Sciatic nerve (tissue), 2 donors: Measurements from ENCODE around the gene ADARB2. TPM values are rescaled to one million over a fixed set of nuclear protein-coding genes. Genes with fewer than 3 reads are reported as not detected.

ENCODE experiments used
- ATAC-seq: fragments of 200-7000 bp; cut with Tn5 transposase; one replicate; pipeline ENCODE4 v1.9.1; 2020; ENCODE audit warnings: mild to moderate bottlenecking, moderate library complexity
- DNase-seq: peaks from one replicate; pipeline ENCODE4 v3.0.0-alpha.2; 2020; ENCODE audit warnings: low spot score
- intact Hi-C: fragments of 100-400 bp; cut with DNase I; formaldehyde crosslinking; loops from one replicate; pipeline ENCODE4 v1.14.2; 2022
- total RNA-seq: library from RNA; stranded (reverse); fragmentation: NEBNext Ultra II Directional; extraction: Animal tissue kit (Norgen Biotek cat#: 25700); gene quantifications from one replicate; pipeline ENCODE4 v1.2.1, GENCODE V29; 2021
- donor health status: DM: no; HTN: no; CAD: no.
- donor health status: DM: no; HTN: no; CAD: no.

ADARB2 gene
- total RNA-seq, 1 donor from 2014 or later: 1.9 TPM

DNA sequence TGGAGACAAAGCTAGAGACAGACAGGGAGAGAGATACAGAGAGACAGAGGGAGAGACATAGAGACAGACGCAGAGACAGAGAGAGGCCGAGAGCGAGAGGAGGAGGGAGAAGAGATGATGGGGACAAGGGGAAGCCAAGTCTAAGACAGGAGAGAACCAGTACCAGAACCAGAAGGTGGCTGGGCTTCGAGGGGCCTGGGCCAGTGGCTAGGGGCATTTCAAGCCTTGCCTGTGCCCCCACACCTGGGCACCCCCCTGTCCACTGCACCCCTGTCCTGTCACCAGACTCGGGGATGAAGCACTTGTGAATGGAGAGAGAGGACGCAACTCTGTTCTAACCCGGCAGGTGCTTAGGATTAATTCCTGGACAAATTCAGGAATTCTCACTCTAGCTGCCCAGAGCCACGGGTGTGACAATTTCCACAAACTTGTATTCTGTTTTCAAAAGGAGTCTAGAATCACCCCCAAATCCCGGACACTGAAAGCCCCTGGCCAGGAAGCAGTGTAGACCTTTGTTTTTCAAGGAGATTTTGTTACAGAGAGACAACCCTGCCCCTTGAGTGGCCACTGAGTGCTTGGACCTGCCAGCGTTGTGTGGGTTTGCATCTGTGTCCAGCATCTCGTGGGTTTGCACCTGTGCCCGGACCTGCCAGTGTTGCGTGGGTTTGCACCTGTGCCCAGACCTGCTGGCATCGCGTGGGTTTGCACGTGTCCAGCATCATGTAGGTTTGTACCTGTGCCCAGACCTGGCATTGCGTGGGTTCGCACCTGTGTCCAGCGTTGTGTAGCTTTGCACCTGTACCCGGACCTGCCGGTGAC is 523.9 kb downstream of the ADARB2 start:
- intact Hi-C loops: no loop called here
- DNase-seq: no peak
- no peak for ATAC-seq

DNA sequence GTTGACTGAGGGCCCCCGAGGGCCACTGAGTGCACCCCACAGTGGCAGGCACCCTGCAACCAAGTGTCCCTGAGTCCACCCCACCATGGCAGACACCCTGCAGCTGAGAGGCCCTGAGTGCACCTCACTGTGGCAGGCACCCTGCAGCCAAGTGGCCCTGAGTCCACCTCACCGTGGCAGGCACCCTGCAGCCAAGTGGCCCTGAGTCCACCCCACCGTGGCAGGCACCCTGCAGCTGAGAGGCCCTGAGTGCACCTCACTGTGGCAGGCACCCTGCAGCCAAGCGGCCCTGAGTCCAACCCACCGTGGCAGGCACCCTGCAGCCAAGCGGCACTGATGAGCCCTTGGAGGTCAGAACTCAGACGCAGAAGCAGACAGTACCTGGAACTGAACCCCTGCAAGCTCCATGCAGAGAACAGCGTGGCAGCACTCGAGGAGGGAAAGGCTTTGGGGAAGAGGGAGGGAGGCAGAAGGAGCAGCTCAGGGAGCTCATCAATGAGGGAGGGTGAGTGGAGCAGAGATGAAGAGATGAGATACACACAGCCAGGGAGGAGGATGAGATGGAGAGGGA is 524.7 kb downstream of the ADARB2 start:
- intact Hi-C loops: no loop called here
- ATAC-seq (no peak), DNase-seq (no peak)

DNA sequence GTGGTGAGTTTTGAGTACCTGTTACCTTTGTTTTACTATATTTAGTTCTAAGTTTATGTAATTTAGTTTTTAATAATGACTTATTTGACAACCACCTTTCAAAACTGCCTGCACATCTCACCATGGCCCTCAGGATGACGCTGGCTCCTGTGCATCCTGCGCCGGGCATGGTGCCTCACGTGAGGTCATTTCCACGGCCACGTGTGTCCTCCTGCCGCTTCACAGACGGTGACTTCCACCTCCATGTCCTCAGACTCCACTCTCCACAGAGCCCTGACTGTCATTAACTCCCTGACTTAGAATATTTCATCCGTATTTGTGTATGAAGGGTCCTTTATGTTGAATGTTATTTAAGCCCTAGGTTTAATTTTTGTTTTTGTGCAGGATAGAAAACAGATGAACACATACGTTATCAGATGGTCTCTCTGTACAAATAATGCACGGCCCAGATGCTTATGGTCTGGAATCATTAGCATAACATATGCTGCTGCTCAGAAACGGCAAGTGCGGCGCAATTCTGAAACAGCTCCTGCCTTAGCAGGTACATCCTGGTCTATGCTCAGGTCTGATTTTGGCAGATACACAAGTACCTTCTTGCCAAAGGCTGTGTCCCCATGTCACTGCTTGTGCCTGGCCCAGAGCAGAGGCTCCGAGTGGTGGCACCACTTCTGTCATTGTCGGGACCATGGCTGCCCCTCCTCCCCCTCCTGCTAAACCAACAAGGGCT is 525.3 kb downstream of the ADARB2 start:
- DNase-seq: no peak
- intact Hi-C loops: no loop called here
- ATAC-seq: no peak

DNA sequence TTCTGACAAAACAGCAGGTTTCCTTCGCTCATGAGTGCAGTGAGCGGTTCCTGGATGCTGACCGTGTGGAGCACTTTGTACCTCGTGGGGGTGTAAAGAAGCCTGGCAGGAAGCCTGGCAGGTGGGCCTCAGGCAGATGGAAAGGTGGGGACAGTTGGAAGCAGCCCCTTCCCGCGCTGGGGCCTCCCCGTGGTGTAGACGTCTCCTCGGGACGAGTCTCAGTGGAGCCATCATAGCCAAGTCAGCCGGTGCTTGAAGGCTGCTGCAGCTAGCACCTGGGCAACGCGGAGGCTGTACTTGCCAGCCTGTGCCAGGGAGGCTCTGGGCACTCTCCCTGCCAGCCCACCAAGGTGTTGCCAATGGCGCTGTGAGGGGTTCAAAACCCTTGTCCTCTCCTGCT is 526.7 kb downstream of the ADARB2 start:
- intact Hi-C loops: no loop called here
- no peak for ATAC-seq
- no peak for DNase-seq

DNA sequence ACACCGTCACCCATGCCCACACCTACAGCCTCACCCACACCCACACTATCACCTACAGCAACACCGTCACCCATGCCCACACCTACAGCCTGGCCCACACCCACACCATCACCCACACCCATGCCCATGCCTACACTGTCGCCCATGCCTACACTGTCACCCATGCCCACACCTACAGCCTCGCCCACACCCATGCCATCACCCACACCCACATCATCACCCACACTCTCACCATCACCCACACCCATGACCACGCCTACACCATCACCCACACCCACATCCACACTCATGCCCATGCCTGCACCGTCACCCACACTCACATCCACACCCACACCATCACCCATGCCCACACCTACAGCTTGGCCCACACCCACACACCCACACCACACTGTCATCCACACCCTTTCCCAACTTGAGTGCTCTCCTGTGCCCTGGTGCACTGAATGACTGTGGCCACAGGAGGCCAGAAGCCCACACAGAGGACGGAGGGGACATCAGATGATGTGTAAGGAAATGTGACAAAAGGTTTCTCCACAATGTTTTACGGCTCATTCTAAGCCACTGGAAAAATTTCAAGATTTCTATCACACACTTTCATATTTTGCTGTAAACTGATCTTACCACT is 527.9 kb downstream of the ADARB2 start:
- no peak for DNase-seq

DNA sequence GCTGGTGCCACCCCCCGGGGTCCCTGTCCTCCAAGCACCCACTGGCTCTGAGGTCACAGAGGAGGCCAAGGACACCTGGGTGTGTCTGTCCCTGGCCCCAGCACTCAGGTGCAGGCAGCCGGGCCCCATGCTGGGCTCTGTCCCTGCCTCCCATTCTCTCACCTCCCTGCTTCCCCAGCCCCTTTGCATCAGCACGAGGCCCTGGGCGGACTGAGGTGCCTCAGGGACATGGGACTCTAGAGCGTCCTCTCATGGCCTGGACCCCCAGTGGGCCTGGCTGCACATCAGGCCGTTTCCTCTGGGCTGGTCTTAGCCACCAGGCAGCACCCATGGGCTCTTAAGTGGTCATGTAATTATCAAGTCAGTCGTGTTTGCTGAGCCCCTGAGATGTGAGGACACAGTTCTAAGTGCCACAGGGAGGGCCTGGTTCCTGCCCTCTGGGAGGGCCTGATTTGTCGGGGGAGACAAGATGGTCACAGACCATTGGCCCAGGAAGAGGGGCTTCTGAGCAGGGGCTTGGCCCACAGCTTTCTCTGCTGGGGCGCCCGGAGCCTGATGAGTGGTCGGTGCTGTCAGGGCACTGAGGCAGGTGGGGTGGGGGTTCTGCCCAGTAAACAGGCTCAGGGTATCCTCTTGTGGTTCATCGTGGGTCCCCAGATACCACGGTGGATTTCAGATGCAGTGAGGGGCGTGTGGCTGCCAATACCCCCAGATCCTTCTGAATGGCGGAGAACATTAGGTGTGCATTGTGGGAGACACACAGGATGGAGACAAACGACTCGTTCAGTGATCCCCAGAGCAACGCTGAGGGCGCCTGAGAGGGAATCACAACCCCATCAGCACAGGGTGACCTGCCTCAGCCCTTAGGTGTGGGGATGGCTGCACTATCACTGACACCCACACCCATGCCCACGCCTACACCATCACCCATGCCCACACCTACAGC is 528.7 kb downstream of the ADARB2 start:
- intact Hi-C loops: no loop called here
- ATAC-seq: no peak
- no peak for DNase-seq

More for the DNA sequence above, 527.9 kb downstream of the ADARB2 start:
- intact Hi-C loops: no loop called here
- ATAC-seq: no peak

DNA sequence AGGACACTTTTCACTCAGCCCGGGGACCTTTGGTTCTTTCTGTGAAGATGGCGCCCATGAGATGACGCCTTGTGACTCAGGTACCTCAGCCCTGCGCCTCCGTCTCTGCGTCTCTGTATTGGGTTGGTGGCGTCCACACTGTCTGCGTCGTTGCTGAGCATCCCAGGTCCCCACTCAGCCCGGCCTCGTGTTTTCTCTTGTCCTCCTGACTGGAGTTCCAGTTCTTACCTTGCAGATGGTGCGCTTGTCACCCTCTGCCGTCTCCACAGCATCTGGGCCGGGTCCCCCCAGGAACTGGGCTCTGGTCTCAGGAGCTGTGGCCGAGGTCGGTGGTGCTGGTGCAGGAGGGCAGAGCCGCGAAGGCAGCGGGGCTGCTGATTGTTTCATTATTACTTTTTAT is 530.7 kb downstream of the ADARB2 start:
- intact Hi-C loops: no loop called here
- DNase-seq: peak; percentile 30
- ATAC-seq: no peak

DNA sequence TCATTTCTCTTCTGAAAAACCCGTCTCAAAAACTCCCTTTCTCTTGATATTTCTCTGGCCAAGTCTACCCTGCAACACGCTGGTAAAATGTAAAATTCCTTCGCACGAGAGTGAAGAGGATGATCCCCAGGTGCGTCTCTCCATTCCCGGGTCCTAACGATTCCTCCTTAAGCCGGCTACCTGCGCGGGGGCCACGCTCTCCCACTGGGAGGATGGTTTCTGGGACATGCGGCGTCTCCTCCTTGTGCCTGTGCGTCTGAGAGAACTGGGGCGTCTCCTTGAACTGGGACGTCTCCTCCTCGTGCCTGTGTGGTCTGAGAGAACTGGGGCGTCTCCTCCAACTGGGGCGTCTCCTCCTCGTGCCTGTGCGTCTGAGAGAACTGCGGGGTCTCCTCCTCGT is 531.2 kb downstream of the ADARB2 start:
- intact Hi-C loops: no loop called here
- ATAC-seq (no peak), DNase-seq (peak; percentile 35)

DNA sequence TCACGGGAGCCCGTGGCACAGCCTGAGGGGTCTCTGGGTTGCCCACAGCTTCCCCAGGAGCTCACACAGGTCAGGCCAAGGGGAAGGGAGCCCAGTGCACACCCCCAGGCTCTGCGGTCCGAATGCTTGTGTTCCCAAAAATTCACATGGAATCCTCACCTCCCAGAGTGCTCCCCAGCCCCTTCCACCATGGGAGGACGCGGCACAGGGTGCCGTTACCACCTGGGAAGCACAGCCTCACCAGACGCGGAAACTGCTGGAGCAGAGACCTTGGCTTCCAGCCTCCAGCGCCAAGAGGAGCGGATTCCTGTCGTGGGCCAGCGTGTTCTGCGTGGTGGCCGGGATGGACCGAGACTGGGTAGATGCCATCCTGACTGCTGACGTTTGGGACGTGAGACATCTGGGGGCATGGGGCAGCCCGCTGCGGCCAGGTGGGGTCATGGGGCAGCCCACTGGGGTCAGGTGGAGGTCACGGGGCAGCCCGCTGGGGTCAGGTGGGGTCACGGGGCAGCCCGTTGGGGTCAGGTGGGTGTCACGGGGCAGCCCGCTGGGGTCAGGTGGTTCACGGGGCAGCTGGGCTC is 531.8 kb downstream of the ADARB2 start:
- ATAC-seq (no peak), DNase-seq (peak; percentile 42)
- intact Hi-C loops: no loop called here

DNA sequence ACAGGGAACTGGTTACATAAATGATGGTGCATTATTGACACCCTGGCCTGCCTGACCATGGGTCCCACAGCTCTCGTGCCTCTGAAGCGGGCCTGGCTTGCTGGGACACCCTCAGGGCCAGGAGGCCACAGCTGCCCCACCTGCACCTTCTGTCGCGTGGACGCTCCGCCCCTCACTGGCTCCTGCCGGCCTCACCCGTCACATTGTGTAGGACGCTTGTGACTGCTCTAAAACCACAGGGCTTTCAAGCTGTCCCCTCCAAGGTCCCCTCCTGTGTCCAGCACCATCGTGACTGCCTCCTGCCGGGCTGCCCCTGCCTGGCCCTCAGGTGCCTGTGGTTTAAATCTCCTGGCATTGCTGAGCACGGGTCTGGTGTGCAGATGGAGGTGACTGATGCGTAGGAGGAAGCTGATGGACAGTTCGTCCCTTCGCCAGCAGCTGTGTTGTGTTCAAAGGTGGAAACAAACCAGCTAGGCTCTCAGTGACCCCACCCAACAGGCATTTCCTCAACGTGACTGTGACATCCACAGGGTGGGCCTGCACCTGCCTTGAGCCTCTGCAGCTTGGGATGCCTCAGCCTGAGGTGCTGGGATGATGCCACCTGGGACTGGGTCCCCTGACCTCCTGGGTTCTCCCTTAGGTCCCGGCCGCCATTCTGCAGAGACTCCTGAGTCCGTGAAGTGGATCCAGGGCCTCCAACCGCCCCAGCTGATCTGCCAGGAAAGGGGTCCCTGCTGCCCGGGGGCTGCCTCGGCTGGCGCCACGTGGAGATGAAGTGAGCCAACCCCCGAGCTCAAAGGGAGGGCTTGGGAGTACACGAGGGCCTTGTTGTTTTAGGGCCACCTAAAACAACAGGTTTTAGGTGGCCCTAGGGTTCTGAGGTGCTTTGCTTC is 532.6 kb downstream of the ADARB2 start:
- ATAC-seq (no peak), DNase-seq (no peak)
- intact Hi-C loops: no loop called here

DNA sequence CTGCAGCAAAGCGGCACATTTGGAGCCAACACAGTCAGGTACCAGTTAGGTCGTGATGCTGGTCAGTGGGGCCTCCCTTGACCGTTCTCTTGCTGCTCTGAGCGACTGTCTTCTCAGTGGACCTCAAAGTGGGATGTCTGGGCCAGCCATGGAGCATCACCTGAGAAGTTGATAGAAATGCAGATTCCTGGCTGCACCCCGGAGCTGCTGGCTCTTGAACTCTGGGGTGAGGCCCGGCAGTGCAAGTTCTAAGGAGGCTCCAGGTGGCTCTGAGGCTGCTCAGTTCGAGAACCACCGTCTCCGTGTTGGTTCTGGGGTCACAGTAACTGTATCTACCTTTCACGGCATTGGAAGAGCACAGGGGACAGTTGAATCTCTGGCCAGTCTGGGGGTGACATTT is 533.6 kb downstream of the ADARB2 start:
- intact Hi-C loops: no loop called here
- no peak for DNase-seq
- no peak for ATAC-seq

DNA sequence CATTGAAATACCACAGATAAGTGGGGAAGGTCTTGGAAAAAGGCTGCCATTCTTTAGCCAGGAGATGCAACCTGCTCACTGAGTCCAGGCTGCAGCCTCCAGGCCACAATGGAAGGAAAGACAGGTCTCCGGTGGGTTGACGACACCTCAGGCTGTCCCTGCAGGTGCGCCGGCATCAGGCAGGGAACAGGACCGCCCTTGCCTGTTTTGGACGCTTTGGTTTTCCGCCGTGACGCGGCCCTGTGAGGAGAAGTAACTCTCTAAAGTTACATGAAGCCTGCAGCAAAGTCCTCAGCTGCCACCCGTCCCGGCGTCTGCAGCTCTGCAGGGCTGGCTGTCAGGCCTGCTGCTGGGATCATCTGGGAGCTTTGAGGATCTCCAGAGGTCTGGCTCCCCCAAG is 534.1 kb downstream of the ADARB2 start:
- DNase-seq (peak; percentile 47), ATAC-seq (no peak)
- intact Hi-C loops: no loop called here

DNA sequence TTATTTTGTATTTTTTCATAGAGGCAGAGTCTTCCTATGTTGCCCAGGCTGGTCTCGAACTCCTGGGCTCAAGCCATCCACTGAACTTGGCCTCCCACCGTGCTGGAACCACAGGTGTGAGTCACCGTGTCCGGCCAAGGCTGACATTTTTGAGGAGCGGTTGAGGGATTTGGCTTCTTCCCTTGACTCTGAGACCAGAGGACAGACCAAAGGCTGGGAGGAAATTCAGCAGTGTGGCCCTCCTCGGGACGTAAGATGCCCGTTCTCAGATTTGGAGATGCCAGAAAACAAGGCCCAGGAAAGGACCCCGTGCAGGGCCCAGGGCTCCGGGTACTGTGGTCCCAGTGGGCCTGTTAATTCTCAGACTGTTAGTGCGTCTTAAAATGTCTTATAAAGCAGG is 535.0 kb downstream of the ADARB2 start:
- DNase-seq (peak; percentile 36), ATAC-seq (no peak)
- intact Hi-C loops: no loop called here

DNA sequence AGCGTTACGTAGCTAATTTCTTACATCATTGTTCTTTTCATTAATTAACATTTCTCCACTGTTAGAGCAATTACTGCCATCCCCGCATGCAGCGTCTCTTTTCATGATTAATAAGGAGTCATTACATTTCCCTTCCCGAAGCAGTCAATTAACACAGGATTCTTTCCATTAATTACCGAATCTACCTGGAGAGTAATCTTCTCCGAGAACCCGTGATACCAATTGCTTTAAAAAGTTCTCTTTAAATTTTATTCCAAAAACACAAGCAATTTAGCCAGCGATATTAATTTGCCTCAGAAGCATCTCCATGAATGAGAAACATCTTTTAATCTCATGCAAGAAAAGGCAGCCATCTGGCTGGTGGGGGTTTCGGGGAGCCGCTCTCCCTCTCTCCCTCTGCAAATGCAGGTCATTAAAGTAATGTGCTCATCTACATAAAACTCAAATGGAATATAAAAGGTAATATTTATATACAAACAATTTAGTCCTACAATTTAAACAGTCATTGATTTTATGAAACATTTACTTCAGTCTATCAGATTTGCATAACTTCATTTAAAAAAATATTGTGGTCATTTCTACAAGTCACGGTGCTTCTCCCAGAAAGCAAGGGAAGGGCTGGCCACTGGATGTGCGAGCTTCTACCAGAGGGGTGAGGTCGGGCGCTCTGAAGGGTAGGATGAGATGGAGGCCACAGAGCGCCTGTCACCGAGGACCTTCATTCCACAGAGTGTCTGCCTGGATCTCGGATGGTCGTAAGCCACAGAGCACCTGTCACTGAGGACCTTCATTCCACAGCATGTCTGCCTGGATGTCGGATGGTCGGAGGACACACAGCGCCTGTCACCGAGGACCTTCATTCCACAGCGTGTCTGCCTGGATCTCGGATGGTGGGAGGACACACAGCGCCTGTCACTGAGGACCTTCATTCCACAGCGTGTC is 536.2 kb downstream of the ADARB2 start:
- intact Hi-C loops: no loop called here
- DNase-seq (no peak), ATAC-seq (no peak)

DNA sequence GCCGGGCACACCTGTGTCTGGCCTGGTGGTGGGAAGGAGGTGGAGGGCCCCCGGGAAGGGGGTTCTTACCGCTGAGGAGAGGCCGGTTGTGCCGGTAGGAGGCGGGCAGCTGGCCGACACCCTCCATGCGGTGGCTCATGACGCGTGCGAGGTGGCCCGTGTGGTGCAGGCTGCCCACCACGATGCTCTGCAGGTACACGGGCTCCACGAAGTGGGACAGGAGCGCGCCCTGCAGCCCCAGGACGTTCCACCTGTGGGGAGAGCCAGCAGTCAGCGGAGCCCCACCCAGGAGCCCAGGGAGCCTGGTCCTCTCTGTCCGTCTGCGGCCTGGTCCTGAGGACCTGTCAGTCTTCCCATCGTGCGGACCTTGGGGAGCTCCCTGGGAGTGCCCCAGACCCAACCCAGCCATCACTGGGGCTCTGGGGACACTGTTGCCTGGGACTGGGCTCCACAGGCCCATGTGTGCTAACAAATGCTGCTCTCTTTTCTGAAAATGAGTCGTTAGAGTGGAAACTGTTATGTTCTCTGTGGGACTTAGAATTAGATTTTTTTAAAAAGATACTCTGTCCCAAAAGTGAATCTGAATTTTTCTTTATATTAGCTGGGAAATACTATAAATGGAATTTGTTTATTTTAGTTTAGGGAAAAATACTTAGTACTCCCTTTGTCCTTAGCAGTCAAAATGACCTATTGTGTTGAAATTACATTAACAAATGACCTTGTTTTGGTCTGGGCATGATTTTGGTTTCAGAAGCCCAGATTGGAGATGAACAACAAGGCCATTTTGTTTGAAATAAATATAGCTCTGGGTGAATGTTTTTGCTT is 537.2 kb downstream of the ADARB2 start:
- ATAC-seq (peak; percentile 67), DNase-seq (peak; percentile 42)
- intact Hi-C loops: no loop called here

DNA sequence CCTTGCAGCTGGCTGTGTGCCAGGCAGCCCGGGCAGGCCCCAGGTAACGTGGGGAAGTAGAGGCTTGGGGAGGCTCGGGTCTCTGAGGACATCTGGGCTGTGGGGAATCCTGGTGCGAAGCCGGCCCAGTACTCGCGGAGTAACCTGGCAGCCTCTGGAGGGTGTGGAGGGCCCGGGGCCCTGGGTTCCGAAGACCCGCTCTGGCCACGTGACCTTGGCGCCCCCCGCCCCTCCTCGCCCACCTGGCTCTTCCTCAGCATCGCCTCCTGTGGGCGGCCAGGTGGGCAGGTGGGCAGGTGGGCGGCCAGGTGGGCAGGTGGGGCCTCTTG is 538.0 kb downstream of the ADARB2 start:
- ATAC-seq (no peak), DNase-seq (peak; percentile 47)
- intact Hi-C loops: no loop called here
